ENCODE measurements around the gene COX7A2.
A peak's percentile ranks its signal among the peaks of the same experiment; 100 is the strongest.

The COX7A2 gene

DNA sequence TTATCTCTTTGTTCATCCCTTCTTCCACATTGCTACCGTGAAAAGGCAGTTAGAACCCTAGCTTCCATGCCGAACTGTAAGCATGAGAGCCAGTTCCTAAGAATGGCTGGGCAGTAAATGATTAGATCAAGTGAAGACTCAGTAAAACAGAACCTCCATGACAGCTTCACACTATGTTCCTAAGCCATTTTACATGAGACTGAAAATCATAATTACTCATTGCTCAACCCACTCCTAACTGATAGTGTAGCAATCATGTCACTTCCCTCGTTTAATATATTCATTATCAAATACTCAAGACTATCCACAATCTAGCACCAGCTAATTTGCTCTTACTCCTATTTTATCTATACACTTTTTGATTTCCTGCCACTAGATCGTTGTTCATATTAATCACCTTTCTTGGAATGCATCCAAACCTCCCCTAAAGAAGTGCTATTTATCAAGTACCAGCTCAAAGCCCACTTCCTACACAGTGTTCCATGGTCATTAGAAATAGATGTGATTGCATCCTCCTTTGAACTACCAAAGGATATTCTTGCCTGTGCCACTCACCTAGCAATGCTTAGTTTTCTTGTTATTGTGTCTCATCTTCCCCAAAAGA lies 35.0 kb upstream of the COX7A2 start:
- TF ChIP-seq, protein P1, sequence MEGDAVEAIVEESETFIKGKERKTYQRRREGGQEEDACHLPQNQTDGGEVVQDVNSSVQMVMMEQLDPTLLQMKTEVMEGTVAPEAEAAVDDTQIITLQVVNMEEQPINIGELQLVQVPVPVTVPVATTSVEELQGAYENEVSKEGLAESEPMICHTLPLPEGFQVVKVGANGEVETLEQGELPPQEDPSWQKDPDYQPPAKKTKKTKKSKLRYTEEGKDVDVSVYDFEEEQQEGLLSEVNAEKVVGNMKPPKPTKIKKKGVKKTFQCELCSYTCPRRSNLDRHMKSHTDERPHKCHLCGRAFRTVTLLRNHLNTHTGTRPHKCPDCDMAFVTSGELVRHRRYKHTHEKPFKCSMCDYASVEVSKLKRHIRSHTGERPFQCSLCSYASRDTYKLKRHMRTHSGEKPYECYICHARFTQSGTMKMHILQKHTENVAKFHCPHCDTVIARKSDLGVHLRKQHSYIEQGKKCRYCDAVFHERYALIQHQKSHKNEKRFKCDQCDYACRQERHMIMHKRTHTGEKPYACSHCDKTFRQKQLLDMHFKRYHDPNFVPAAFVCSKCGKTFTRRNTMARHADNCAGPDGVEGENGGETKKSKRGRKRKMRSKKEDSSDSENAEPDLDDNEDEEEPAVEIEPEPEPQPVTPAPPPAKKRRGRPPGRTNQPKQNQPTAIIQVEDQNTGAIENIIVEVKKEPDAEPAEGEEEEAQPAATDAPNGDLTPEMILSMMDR (IDR thresholded peaks at IDR 0.05): no peak
- peaks cover 0 to 80% (median 22%) of the 10 kb centered on the region in 4 donors for H3K4me1 ChIP-seq
- intact Hi-C loops (cut with DNase I; ENCODE audit: low total_unique reads): no loop called here

DNA sequence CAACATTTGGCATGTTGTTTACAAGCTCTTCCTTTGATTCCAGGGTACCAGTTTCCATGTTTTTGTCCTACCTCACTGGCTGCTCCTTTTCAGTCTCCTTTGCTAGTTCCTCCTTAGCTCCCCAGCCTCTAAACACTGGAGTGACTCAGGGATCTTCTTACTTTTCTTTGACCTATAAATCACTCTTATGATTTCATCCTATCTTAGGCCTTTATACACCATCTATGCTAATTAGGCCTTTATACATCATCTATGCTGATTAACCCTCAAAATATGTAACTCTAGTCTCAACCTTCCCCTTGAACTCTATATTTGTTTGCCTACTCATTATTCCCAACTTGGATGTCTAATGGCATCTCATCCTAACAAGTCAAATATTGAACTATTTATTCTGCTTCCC lies 31.5 kb upstream of the COX7A2 start:
- H3K4me1 ChIP-seq: peaks cover 0 to 73% (median 14%) of the 10 kb centered on the region in 4 donors

More for the DNA sequence above, 35.0 kb upstream of the COX7A2 start:
- Histone ChIP-seq H3K9me3 (no peaks in the 10 kb centered on the region), H3K4me3 (no peak overlapping the region), H3K27me3 (no peaks in the 10 kb centered on the region), H3K27ac (no peak overlapping the region), H3K36me3 (no peaks in the 10 kb centered on the region)
- no peak for DNase-seq

DNA sequence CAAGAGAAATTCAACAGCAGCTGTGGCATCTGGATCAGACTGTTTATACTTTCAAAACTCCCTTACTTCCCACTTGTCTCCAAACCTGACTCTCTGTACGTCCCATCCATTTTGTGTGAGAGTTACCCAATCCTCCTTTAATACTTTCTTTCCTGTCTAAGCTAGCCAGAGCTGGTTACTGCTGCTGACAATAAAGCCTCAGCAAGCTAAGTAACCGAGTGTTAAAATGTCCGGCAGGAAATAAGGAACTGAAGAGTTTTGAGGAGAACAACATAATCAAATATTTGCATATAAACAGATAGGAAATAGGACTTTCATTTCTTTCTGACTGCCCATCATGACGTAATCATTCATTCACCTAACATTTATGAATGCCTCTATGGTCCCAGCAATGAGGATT lies 29.4 kb upstream of the COX7A2 start:
- Histone ChIP-seq H3K27me3 (no peaks in the 10 kb centered on the region), H3K4me1 (peaks cover 0 to 64% (median 10%) of the 10 kb centered on the region in 4 donors), H3K4me3 (no peak overlapping the region), H3K9me3 (no peaks in the 10 kb centered on the region), H3K36me3 (peaks cover 0 to 5% (median 4%) of the 10 kb centered on the region in 3 donors), H3K27ac (peak overlapping the region in 1 of 2 donors; percentile 44)
- DNase-seq: no peak
- TF ChIP-seq, protein P1 (IDR thresholded peaks at IDR 0.05): no peak
- intact Hi-C loops (cut with DNase I; ENCODE audit: low total_unique reads): no loop called here

More for the DNA sequence above, 31.5 kb upstream of the COX7A2 start:
- no peak overlapping the region for H3K27ac ChIP-seq
- no peak overlapping the region for H3K4me3 ChIP-seq
- no peak for DNase-seq
- peaks cover 0 to 5% (median 4%) of the 10 kb centered on the region in 3 donors for H3K36me3 ChIP-seq
- TF ChIP-seq, protein P1 (IDR thresholded peaks at IDR 0.05): no peak
- no peaks in the 10 kb centered on the region for H3K9me3 ChIP-seq
- no peaks in the 10 kb centered on the region for H3K27me3 ChIP-seq
- intact Hi-C loops (cut with DNase I; ENCODE audit: low total_unique reads): no loop called here

DNA sequence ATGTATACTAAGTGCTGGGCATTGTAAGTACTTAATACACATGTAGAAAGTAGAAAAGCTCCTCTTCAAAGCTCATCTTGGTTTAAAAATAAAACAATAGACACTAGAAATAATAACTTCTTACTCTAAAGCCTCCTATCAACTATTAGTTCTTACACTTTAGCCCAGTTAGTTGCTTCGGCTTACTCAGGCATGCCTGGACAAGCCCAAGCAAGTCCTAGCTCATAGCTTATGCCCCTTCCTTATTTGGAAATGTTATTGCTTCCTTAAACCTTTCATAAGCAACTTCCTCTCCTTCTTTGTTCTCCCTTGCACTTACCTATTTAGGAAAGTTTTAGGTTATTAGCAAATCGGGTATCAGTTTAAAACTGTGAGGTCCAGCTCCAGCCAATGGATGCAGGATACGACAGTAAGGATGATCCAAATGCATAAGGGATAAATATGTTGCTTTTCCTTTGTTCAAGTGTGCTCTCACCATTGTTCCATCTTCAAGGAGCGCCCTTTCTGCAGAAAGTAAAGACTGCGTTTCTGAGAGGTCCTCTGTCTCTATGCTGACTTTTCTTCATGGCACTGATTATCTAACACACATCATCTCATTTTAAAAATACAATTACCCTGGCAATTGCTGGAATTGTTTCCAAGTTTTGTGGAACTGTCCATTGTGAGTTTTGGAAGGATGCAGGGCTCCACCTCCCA lies 28.7 kb upstream of the COX7A2 start:
- H3K36me3 ChIP-seq: peaks cover 0 to 5% (median 4%) of the 10 kb centered on the region in 3 donors
- H3K4me1 ChIP-seq: peaks cover 0 to 66% (median 14%) of the 10 kb centered on the region in 4 donors
- no peaks in the 10 kb centered on the region for H3K27me3 ChIP-seq
- H3K4me3 ChIP-seq: no peak overlapping the region
- intact Hi-C loops (cut with DNase I; ENCODE audit: low total_unique reads): no loop called here
- peak overlapping the region in 1 of 2 donors; percentile 44 for H3K27ac ChIP-seq
- H3K9me3 ChIP-seq: no peaks in the 10 kb centered on the region
- no peak for DNase-seq
- TF ChIP-seq, protein P1 (IDR thresholded peaks at IDR 0.05): no peak

DNA sequence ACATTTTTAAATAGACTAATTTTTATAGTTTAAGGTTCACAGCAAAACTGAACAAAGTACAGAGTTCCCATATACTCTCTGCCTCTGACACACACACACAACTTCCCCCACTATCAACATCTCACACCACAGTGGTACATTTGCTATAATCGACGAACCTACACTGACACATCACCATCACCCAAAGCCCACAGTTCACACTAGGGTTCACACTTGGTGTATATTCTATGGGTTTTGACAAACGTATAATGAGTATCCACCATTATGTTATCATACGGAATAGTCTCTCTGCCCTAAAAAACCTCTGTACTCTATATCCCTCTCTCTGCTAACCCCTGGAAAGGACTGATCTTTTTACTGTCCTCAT lies 25.4 kb upstream of the COX7A2 start:
- TF ChIP-seq, protein P1 (IDR thresholded peaks at IDR 0.05): no peak
- intact Hi-C loops (cut with DNase I; ENCODE audit: low total_unique reads): no loop called here
- Histone ChIP-seq H3K27ac (no peak overlapping the region), H3K27me3 (no peaks in the 10 kb centered on the region), H3K9me3 (no peaks in the 10 kb centered on the region), H3K4me3 (no peak overlapping the region), H3K4me1 (peaks cover 0 to 48% (median 15%) of the 10 kb centered on the region in 4 donors), H3K36me3 (peaks cover 4 to 15% (median 4%) of the 10 kb centered on the region in 3 donors)
- DNase-seq: no peak
